ENCODE data around the gene FCHSD2. TPM values are rescaled to one million over a fixed set of nuclear protein-coding genes. Genes with fewer than 3 reads are reported as not detected.

The FCHSD2 gene
- total and polyA plus RNA-seq, 9 of the 15 experiments (the other 6 are each of a cell fraction or from before 2014, with no cell fraction given): 1.8 to 14.7 (median 6.4) TPM

- intact Hi-C loops (cut with micrococcal nuclease): no loop called here
- FAIRE-seq (peak; percentile 65), DNase-seq (ENCODE audit: extremely low read depth in 1 of 4, low spot score in 3 of 4) (peak in 1 of 4 experiments; percentile 19), ATAC-seq (peak; percentile 62)
- no peaks in the 10 kb centered on the region for H3K79me2 ChIP-seq (ENCODE audit: control insufficient read depth, insufficient read depth, low read length)
- H3K9me3 ChIP-seq (replicated peaks; ENCODE audit: control insufficient read depth, insufficient read depth, low read depth, low read length): no peaks in the 10 kb centered on the region
- no peak overlapping the region for H3K4me2 ChIP-seq (ENCODE audit: insufficient read depth, low read length)
- H4K20me1 ChIP-seq (replicated peaks; ENCODE audit: control insufficient read depth, insufficient read depth, low read length): no peaks in the 10 kb centered on the region
- no peak overlapping the region for H3K27ac ChIP-seq (ENCODE audit: extremely low read depth, low read depth, low read length)
- H3K9ac ChIP-seq (ENCODE audit: insufficient read depth in 1 of 2, low read depth in 2 of 2, low read length in 2 of 2): no peak overlapping the region; a peak in 1 of 4 replicates
- no peaks in the 10 kb centered on the region for H3K36me3 ChIP-seq (ENCODE audit: control insufficient read depth, insufficient read depth, low read length)
- 40% methylated on average over 5 of the region's 6 CpGs for WGBS (ENCODE audit: insufficient coverage, low coverage, missing lambda C conversion rate)
- H3K9me1 ChIP-seq (ENCODE audit: control insufficient read depth, insufficient read depth, low read length): no peaks in the 10 kb centered on the region
- ChIA-PET CTCF (ENCODE audit: low intra/inter-chr PET ratio) (no interaction called here), POLR2A (no interaction called here)
- H3K4me1 ChIP-seq (replicated peaks in 1 of 2; ENCODE audit: control insufficient read depth in 2 of 2, insufficient read depth in 2 of 2, low read length in 2 of 2): peaks cover 0 to 14% of the 10 kb centered on the region in 2 experiments; a peak in 2 of 5 replicates
- in situ Hi-C loops (cut with MboI): no loop called here
- no TSS peak for BruUV-seq (replicated peaks)
- H3K4me3 ChIP-seq: no peak overlapping the region
- H2AFZ ChIP-seq (ENCODE audit: low read depth, low read length): no peak overlapping the region
- no peaks in the 10 kb centered on the region for H3K27me3 ChIP-seq (ENCODE audit: control insufficient read depth in 2 of 2, insufficient read depth in 2 of 2, low read length in 2 of 2)
- TF ChIP-seq SREBF1 (IDR thresholded peaks at IDR 0.05; ENCODE audit: borderline replicate concordance, low read depth, low read length): no peak
- no peak for TF ChIP-seq RBM14 (IDR thresholded peaks at IDR 0.05; ENCODE audit: borderline replicate concordance, insufficient read depth, low read depth, low read length)
- 0 out of 2 replicates have a peak, but pooled peaks have one; percentile 40 for TF ChIP-seq ZNF584 (CRISPR knock-in tag; IDR thresholded peaks at IDR 0.05; ENCODE audit: low read depth)
- TF ChIP-seq ZNF583 (CRISPR knock-in tag; IDR thresholded peaks at IDR 0.05): no peak
- no peak for TF ChIP-seq ZNF175 (CRISPR knock-in tag; IDR thresholded peaks at IDR 0.05; ENCODE audit: low read depth)
- no peak for TF ChIP-seq CBFA2T2 (conservative IDR thresholded peaks at IDR 0.05)
- TF ChIP-seq FOXK2 (conservative IDR thresholded peaks at IDR 0.05 in 1 of 2, IDR thresholded peaks at IDR 0.05 in 1 of 2; ENCODE audit: low read depth in 2 of 2): no peak
- TF ChIP-seq FOXK1 (CRISPR knock-in tag; IDR thresholded peaks at IDR 0.05; ENCODE audit: borderline replicate concordance): no peak
- no peak for TF ChIP-seq ZNF778 (CRISPR knock-in tag; IDR thresholded peaks at IDR 0.05)
- TF ChIP-seq DPF2 (IDR thresholded peaks at IDR 0.05): no peak
- TF ChIP-seq ETS2 (tag; IDR thresholded peaks at IDR 0.05; ENCODE audit: borderline replicate concordance, poor library complexity, severe bottlenecking): no peak
- no peak for TF ChIP-seq COPS2 (conservative IDR thresholded peaks at IDR 0.05)
- no peak for TF ChIP-seq SREBF2 (CRISPR knock-in tag; IDR thresholded peaks at IDR 0.05)
- no peak for TF ChIP-seq KDM1A (IDR thresholded peaks at IDR 0.05)
- no peak for TF ChIP-seq SRSF9 (IDR thresholded peaks at IDR 0.05; ENCODE audit: borderline replicate concordance, low read depth, low read length)
- no peak for TF ChIP-seq PHB2 (IDR thresholded peaks at IDR 0.05; ENCODE audit: low read depth)
- TF ChIP-seq ILK (tag; IDR thresholded peaks at IDR 0.05; ENCODE audit: borderline replicate concordance, low read depth): no peak
- no peak for TF ChIP-seq E2F8 (IDR thresholded peaks at IDR 0.05; ENCODE audit: low read depth, partially characterized antibody)
These were observed 171.5 kb downstream of the FCHSD2 start for GRCh38 chr11:72970557-72971118.

All from K562 (cell line).